HG03520 (cell line): ENCODE results near the gene CILP2.

Source experiments
- ATAC-seq: cut with Tn5 transposase; IDR thresholded peaks from one replicate; pipeline ENCODE4 v1.9.1; 2021; ENCODE audit warnings: mild to moderate bottlenecking, moderate library complexity; ENCODE audit not compliant: unreplicated experiment

The CILP2 gene

DNA sequence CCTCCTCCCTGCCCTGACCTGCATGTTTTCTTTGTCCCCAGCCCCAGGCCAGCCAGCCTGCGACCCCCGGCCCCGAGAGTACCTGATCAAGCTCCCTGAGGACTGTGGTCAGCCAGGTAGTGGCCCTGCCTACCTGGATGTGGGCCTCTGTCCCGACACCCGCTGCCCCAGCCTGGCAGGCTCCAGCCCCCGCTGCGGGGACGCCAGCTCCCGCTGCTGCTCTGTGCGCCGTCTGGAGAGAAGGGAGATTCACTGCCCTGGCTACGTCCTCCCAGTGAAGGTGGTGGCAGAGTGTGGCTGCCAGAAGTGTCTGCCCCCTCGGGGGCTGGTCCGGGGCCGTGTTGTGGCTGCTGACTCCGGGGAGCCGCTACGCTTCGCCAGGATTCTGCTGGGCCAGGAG lies 5.6 kb downstream of the CILP2 start:
- no peak for ATAC-seq

DNA sequence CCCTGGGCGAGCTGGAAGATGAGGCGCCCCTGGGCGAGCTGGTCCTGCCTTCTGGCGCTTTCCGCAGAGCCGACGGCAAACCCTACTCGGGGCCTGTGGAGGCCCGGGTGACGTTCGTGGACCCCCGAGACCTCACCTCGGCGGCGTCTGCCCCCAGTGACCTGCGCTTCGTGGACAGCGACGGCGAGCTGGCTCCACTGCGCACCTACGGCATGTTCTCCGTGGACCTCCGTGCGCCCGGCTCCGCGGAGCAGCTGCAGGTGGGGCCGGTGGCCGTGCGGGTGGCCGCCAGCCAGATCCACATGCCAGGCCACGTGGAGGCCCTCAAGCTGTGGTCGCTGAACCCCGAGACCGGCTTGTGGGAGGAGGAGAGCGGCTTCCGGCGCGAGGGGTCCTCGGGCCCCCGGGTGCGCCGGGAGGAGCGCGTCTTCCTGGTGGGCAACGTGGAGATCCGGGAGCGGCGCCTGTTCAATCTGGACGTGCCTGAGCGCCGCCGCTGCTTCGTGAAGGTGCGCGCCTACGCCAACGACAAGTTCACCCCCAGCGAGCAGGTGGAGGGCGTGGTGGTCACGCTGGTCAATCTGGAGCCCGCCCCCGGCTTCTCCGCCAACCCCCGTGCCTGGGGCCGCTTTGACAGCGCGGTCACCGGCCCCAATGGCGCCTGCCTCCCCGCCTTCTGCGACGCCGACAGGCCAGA lies 6.3 kb downstream of the CILP2 start:
- no peak for ATAC-seq

DNA sequence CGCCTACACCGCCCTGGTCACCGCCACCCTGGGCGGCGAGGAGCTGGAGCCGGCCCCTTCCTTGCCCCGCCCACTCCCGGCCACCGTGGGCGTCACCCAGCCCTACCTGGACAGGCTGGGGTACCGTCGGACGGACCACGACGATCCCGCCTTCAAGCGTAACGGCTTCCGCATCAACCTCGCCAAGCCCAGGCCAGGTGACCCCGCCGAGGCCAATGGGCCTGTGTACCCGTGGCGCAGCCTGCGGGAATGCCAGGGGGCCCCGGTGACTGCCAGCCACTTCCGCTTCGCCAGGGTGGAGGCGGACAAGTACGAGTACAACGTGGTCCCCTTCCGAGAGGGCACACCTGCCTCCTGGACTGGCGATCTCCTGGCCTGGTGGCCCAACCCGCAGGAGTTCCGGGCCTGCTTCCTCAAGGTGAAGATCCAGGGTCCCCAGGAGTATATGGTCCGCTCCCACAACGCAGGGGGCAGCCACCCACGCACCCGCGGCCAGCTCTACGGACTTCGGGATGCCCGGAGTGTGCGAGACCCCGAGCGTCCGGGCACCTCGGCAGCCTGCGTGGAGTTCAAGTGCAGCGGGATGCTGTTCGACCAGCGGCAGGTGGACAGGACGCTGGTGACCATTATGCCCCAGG lies 7.0 kb downstream of the CILP2 start:
- ATAC-seq: no peak

DNA sequence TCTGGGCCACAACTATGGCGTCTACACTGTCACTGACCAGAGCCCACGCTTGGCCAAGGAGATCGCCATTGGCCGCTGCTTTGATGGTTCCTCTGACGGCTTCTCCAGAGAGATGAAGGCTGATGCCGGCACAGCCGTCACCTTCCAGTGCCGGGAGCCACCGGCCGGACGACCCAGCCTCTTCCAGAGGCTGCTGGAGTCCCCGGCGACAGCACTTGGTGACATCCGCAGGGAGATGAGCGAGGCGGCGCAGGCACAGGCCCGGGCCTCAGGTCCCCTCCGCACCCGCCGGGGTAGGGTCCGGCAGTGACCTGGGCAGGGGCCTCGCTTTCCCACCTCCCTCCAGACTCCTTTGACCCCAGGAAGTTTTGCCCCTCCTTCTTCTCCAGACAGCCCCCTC lies 7.6 kb downstream of the CILP2 start:
- ATAC-seq: no peak

DNA sequence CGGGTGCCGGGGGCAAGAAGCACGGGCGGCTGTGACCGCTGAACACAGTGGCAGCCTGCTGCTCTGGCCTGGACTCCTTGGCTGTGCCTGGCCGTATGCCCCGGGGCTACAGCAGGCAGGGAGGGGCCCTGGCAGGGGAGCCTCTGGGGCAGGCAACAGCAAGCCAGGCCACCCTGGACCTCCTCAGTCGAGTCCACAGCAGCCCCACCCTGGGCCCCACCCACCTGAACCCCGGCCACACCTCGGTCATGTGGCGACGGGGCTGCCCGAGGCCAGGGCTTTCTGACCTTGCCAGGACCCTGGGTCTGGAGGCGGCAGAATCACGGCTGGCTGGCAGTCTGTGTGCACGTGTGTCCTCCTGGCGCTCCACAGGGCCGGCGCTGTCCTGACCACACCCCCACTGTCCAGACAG lies 8.7 kb downstream of the CILP2 start:
- no peak for ATAC-seq

DNA sequence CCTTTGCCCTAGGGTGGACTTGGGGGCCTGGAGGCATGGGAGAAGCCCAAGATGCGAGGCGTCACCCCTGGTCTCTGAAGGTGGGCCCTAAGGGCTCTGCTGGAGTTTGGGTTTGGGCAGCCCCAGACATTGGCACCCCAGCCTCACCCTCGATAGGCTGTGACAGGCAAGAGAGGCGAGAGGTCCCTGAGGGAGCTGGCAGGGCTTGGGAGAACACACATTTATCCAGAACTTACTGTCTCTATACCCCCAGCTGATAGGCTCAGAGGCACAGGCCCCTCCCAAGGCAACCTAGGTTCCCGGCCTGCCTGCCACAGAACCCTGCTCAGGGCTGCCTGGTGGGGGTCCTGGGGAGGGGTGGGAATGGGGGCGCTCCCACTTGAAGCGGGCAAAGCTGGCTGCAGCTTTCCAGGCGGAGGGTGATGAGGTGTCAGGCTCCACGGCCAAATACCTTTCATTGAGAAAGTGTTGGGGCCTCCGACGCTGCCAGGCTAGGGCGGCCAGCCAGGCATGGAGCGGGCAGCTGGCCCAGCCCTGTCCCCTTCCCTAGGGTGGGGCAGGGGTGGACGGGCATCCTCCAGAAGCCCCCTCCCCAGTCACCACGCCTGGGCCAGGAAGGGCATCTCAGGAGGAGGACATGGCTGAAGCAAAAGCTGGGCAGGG lies 9.7 kb downstream of the CILP2 start:
- no peak for ATAC-seq

DNA sequence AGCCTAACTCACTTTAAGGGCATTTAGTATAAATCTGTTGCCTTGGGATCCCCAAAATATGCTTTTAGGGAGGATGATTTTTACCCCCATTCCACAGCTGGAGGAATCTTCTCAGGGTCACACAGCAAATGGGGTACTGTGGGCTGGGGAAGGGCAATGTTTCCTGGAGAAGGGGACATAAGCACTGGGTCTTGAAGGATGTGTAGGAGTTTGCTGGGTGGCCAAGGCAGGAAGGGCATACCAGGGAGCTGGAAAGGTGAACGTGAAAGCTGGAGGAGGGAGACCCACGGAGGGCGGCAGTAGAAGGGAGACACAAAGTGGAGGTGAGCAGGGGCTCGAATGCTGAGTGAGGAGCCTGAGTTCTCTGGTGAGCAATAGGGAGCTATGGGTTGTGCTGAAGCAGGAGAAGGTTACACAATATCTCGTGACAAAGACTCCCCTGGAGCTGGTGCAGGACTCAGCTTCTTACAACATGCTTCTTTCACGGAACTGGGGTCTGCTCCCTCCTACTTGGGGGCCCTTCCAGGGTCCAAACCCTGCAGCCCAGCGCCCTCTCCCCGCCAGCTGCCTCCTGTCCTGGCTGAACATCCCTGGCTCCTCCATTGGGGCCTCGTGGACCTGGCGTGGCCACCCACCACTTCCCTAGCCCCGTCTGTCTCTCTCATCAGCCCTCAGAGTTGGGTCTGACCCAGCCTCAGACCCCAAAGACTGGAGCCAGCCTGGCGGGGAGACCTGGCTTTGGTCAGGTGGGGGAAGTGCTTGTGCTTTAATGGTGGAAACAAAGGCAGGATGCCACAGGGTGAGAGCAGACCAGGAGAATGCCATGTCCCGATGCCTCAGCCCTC lies 11.1 kb downstream of the CILP2 start:
- no peak for ATAC-seq

DNA sequence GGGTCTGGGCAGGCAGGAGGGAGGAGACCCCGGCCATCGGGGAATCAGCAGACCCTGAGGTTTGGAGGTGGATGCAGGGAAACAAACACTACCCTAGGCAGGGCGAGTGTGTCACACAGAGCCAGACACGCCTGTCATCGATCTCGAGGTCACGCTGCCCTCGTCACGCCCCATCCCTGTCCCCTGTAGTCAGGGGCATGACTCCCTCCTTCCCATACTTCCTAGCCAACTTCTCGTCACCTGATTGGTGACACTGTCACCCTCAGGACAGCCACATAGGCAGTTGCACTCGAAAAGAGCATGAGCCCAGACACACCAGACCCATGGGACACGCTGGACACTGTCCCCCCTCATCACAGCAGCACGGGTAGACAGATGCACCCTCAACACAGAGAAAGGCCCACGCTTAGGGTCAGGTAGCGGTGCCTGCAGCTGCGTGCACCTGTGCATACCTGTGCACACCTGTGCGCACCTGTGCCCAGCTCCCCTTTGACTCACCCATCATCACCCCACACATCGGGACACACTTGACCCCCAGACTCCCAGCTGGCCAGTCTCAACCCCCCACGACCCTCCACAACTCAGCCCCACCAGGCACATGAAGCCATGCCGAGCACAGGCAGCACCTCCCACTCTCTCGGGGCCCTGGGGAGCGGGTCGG lies 11.9 kb downstream of the CILP2 start:
- no peak for ATAC-seq

DNA sequence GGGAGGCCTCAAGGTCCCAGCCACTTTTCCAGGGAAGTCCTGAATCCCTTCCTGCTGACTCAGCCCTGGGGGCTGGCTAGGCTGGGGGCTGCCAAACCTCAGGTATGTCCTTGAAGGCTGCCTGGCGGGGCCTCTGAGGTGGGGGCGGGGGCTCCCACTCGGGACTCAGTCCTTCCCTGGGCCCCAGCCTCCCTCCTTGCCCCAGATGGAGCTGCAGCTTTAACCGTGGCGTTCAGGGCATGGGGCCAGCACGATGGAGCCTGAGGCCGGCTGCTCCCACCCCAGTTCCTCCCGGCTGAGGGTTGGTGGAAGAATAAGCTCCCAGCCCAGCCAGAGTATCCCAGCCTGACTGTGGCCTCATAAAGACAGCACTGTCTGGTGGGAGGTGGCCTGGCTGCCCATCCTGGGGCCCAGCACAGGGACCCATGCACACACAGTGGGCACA lies 12.4 kb downstream of the CILP2 start:
- ATAC-seq: no peak

DNA sequence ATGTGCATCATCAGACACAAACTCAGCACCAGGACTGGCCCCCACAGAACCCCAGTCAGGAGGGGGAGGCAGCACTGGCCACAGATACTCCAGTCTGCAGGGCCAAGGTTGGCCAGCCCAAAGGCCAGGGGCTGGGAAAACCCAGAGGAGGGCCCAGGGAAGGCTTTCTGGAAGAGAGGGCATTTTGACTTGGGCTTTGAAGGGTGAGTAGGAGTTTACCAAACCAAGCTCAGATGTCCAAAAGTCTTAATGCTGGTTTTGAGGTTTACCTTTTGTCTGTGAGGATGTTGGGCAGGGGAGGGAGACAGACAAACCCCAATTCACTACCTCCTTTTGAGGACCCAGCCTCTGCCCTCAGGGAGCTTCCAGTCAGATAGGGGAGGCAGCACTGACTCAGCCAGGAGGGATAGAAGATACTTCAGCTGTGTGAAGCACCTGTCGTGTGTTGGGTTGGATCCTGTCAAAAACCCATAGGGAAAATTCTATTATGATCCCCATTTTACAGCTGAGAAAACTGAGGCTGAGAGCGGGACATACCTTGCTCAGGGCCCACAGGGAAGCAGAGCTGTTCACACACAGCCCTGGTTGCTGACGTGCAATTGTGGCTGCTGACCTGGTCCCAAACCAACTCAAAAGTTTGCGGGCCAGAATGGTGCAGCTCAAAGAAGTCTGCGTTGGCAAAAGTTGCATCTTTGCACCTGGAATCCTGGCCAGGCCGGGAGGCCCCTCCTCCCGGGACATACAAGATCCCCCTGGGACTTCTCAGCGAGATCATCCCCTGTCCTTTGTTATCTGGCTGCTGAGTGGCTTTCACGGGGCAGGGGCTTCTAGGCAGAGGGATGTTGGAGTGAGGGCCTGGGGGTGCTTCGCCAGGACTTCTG lies 13.1 kb downstream of the CILP2 start:
- no peak for ATAC-seq

DNA sequence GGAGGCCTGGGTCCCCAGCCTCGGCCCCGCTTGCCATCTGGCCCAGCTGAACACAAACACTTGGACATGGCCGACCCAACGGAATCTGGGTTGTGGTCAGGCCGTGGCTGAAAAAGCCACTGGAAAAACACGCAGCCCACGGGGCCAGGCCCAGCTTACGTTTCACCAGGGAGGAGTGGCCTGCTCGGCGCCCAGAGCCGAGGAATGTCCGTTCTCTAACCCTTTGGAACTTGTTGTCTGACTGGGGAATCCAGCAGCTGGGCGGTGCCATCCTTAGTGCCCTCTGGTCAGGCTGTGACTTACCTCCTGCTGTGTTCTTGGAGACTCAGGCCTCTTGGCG lies 13.8 kb downstream of the CILP2 start:
- ATAC-seq: no peak

DNA sequence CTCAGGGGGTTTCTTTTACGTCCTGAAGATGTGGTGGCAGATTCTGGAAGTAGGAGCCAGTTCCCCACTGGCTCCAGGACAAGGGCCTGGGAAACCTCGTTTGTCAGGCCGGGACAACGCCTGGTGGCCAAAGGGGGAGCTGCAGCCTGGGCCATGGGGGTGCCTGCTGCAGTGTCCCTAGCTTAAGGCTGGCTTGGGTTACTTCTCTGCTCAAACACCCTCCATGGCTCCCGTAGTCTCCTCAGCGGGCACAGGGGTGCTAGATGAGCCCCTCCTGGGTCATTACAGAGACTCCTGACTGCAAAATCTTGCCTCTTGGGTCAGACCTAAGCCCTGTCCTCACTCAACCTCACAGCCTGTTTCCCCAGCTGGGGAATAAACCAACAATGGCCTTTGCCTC lies 14.7 kb downstream of the CILP2 start:
- ATAC-seq: no peak

DNA sequence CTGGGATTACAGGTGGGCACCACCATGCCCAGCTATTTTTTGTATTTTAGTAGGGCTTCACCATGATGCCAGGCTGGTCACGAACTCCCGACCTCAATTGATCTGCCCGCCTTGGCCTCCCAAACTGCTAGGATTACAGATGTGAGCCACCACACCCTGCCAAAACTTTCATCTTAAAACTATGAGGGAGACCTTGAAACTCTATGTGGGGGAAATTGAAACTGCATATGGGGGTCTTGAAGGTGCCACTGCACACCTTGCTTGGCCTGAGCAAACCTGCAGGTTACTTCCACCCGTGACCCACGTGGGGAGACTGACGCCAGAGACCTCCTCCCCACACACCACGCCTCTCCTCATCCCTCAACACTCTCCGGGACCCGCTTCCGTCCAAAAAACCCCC lies 15.6 kb downstream of the CILP2 start:
- ATAC-seq: no peak

DNA sequence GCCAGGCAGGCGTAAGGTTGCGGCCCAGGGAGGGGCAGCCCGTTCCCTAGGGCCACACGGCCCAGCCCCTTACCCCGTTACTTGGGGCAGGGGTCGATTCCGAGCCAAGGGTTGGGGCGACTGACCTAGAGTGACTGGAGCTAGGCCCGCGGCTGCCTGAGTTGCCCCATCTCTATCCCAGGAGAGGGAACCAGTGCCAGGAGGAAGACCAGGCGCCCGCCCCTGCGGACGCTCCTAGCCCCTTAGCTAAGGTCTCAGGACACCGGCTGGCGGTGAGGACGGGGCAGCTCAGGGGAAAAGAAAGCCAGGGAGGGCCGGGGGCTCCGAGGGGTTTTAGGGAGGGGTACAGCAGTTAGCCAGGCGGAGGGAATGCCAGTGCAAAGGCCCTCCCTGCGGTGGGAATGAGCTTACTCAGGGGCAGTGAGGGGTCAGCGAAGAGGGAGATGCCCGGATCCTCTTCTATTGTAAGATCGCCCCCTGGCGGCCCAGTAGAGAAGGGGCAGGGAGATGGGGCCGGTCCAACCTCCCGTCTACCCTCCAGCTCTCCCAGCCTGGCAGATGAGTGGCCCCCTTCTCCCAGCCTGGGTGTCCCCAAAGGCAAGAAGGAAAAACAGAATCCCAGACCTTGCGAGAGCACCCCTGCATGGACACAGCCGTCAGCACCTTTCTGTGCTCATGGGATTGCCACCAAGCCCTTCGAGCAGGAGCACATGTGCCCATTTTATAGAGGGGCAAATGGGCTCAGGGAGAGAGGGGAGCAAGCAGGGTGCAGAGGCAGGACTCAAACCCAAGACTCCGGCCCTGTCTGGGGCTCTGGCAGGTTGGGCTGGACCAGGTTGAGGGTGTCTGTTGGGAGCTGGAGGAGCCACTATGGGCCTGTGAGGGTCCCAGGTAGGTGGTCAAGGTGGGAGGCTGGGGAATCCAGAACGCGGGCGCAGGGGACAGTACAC lies 16.3 kb downstream of the CILP2 start:
- no peak for ATAC-seq

DNA sequence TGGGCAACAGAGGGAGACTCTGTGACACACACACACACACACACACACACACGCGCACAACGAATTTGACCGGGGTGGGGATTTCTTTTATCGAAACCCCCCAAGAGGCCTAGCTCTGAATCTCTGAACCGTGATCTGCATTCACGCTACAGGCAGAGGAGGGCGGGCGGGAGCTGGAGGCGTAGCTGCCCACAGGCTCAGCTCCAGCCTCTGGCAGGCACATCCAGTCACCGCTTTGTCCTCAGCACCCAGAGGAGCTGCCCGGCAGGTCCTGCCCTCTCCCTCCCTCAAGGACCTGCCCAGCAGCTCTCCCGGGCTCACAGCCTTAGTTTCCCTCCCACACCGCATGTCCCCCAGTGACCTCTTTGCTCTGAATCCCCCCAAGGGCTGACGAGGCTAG lies 20.0 kb downstream of the CILP2 start:
- ATAC-seq: no peak

DNA sequence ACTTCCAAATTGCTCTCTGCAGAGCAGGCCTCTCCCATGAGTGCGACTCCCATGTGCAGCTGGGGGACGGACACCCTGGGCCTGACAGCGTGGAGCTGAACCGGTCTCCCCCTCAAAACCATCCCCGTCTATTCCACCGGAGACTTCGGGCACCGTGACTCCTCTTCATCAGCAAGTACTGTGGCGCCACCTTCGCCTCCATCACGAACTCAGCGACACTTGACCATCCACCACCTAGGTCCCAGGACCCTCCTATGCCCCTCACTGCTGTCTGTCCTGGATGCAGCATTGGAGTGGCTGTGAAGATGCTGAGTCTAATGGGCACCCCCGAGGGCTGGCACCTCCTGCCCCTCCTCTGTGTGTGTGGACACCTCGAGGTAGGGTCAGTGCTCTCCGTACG lies 20.6 kb downstream of the CILP2 start:
- no peak for ATAC-seq

DNA sequence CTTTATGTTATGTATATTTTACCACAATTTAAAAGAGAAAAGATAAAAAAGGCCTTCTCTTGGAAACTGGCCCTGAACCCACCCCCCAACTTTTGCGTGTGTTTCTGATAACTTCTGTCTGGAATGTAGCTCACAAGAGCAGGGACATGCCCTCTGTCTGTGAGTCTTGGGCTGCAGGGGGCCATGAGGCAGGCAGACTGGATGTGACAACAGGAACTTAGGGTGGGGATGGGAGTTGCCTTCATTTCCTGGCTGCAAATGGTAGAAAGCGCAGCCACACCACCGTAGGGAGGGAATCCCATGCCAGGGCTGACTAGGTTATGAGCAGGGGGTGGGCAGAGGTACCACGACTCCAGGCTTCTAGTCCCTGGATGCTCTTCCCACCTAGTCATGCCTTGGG lies 21.9 kb downstream of the CILP2 start:
- no peak for ATAC-seq

DNA sequence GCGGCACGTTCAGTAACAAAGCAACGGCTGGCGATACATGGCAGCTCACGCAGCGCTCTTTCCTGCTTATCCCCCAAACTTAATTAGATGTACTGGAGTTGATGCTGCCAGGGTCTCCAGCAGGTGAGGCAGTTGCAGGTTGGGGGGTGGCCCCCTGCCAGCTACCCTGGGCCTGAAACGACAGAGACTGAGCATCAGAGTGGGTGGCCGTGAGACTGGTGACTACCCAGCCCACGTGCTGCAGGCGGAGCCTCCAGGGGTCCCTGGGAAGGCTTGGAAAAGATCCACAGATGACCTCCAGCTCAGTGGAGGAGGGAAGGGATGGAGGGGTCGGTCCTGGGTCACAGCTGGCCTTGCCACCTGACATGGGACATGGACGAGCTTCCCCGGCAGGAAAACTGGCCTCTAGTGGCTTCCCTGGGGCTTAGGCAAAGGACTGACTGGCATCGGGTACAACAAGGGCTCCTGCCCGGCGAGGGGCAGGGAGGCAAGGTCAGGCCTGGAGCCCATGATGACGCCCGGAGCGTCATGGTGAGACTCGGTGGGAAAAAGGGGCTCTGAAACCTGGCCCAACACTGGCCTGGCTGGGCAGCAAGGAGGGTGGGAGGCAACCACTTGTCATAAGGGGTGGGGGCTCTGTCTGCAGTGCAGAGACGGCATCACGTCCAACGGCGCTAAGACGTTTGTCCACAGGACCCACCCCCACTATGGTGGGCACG lies 24.0 kb downstream of the CILP2 start:
- ATAC-seq: no peak
